Measurements from ENCODE around the gene PLAAT4. TPM values are rescaled to one million over a fixed set of nuclear protein-coding genes. Genes with fewer than 3 reads are reported as not detected.

Gene PLAAT4
- total and polyA plus RNA-seq, 2 of the 8 experiments (the other 6 are each of a cell fraction or from before 2014, with no cell fraction given): 2.8 to 4.1 TPM

- no peak overlapping the region for H3K14ac ChIP-seq (ENCODE audit: insufficient read length)
- TF ChIP-seq SIX5 (IDR thresholded peaks at IDR 0.05; ENCODE audit: low read depth, low read length) (no peak), CHD2 (IDR thresholded peaks at IDR 0.05; ENCODE audit: low read length) (no peak), ATF2 (IDR thresholded peaks at IDR 0.05; ENCODE audit: low read length) (no peak), KDM4A (IDR thresholded peaks at IDR 0.05; ENCODE audit: low read depth, low read length, severe bottlenecking) (no peak), POU5F1 (IDR thresholded peaks at IDR 0.05; ENCODE audit: low read depth, low read length) (no peak), RFX5 (IDR thresholded peaks at IDR 0.05; ENCODE audit: borderline replicate concordance, low read depth, low read length) (no peak)
Measured at GRCh38 chr11:63547061-63547460, 10.5 kb downstream of the PLAAT4 start.

More at GRCh38 chr11:63547061-63547460, 10.5 kb downstream of the PLAAT4 start:
- Histone ChIP-seq H3K4me1 (replicated peaks in 1 of 4; ENCODE audit: control insufficient read depth in 3 of 4, insufficient read depth in 4 of 4, low read length in 3 of 4) (no peaks in the 10 kb centered on the region; a peak in 1 of 7 replicates), H3K9me3 (ENCODE audit: insufficient read depth in 2 of 2, low read depth in 1 of 2, low read length in 1 of 2) (no peaks in the 10 kb centered on the region; a peak in 1 of 4 replicates), H3K36me3 (ENCODE audit: control insufficient read depth in 2 of 4, insufficient read depth in 4 of 4, low read length in 3 of 4) (no peaks in the 10 kb centered on the region), H4K5ac (ENCODE audit: insufficient read length, low read depth, low read length) (no peak overlapping the region), H4K91ac (replicated peaks; ENCODE audit: insufficient read length, low read length) (peak overlapping the region; percentile 47), H3K27me3 (replicated peaks in 1 of 4; ENCODE audit: control insufficient read depth in 3 of 4, extremely low read depth in 1 of 4, insufficient read depth in 3 of 4, low read length in 3 of 4) (0 out of 7 replicates have a peak, but pooled peaks cover 0 to 2% (median 0%) of the 10 kb centered on the region in 4 experiments), H3K27ac (ENCODE audit: low read depth, low read length) (no peak overlapping the region), H3K4me2 (ENCODE audit: insufficient read depth in 1 of 2, low read depth in 2 of 2, low read length in 2 of 2) (no peak overlapping the region), H3K4ac (replicated peaks; ENCODE audit: insufficient read length, low read depth, low read length) (no peak overlapping the region), H2BK5ac (ENCODE audit: low read depth, low read length) (peak overlapping the region; percentile 60; the same call in 1 of the 2 replicates), H3K79me1 (ENCODE audit: low read depth, low read length) (no peaks in the 10 kb centered on the region), H3K23me2 (ENCODE audit: low read depth, low read length) (no peaks in the 10 kb centered on the region), H4K8ac (ENCODE audit: extremely low read depth, insufficient read depth, low read length) (no peak overlapping the region), H3K4me3 (ENCODE audit: extremely low read depth in 1 of 4, insufficient read depth in 2 of 4, low read depth in 3 of 4, low read length in 4 of 4) (no peak overlapping the region), H2AK5ac (ENCODE audit: low read depth, low read length) (peak overlapping the region; percentile 85; the same call in 1 of the 2 replicates), H3K56ac (replicated peaks; ENCODE audit: insufficient read length, low read depth, low read length) (no peak overlapping the region), H3K9ac (replicated peaks in 1 of 4; ENCODE audit: extremely low read depth in 1 of 4, low read depth in 3 of 4, low read length in 3 of 4) (no peak overlapping the region), H2BK15ac (ENCODE audit: low read length) (peak overlapping the region; percentile 99; the same call in 1 of the 2 replicates), H3K18ac (ENCODE audit: extremely low read depth, low read length) (no peak overlapping the region), H2BK120ac (replicated peaks; ENCODE audit: low read depth, low read length) (no peak overlapping the region), H2AFZ (ENCODE audit: low read length) (no peak overlapping the region), H2BK20ac (ENCODE audit: low read length) (peak overlapping the region; percentile 99), H2BK12ac (ENCODE audit: low read depth, low read length) (peak overlapping the region; percentile 39; the same call in 1 of the 2 replicates), H3K23ac (ENCODE audit: insufficient read length) (no peak overlapping the region), H4K20me1 (replicated peaks in 1 of 2; ENCODE audit: control insufficient read depth in 1 of 2, insufficient read depth in 2 of 2, low read length in 2 of 2) (no peaks in the 10 kb centered on the region), H3K79me2 (ENCODE audit: control insufficient read depth in 1 of 2, insufficient read depth in 2 of 2, low read length in 2 of 2) (no peaks in the 10 kb centered on the region)
- no peak for DNase-seq (ENCODE audit: low read depth in 1 of 2, low spot score in 2 of 2)
- ChIA-PET CTCF (ENCODE audit: partially characterized antibody) (interaction anchor here (1.0 to 1.4 kb wide), 3 partner anchors 56 to 92 kb away, joined by 3 to 4 read pairs (median 3); partner anchors contain the start of gene PLAAT5), POLR2A (ENCODE audit: partially characterized antibody) (no interaction called here)
- no peak for FAIRE-seq
- 94% methylated on average over 1 of the region's 1 CpG; no CpG with 5 or more reads in 1 of the 2 experiments for WGBS, 2 experiments (ENCODE audit: extremely low coverage in 1 of 2, insufficient coverage in 1 of 2, insufficient read length in 1 of 2, insufficient replicate concordance in 2 of 2, low coverage in 1 of 2, low lambda C conversion rate in 2 of 2, missing lambda C conversion rate in 1 of 2)

All from H1 (cell line).